Measurements from ENCODE around the gene S1PR3.

S1PR3 gene

DNA sequence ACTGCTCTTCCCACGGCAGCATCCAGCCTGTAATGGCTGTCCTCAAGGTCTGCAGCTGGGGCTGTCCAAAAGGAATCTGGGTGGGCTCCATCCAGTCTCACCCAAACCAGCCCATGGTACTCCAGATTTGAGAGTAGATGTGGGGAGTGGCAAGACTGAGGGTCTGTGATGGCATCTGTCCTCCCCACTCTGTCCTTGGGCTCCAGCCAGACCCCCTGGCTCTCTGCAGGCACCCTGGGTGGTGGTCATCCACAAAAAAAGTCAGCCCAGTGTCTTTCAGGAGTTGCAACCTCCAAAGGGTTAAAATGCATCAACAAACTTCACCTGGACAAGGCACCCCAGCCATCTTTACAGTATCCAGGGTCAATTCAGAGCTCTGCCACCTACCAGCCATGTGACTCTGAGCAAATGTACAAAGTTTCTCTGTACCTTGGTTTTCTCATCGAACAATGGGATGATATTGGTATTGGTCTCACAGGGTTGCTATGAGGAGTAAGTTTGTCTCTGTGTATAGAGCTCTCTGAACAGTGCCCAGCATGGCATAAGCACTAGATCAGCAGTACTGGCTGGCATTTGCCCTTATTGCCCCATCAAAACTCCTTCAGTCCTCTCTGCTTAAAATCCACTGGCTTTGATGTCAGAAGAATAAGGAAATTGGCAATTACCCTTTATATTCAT, 7.3 kb upstream of the S1PR3 start:
- TF ChIP-seq, protein P1, sequence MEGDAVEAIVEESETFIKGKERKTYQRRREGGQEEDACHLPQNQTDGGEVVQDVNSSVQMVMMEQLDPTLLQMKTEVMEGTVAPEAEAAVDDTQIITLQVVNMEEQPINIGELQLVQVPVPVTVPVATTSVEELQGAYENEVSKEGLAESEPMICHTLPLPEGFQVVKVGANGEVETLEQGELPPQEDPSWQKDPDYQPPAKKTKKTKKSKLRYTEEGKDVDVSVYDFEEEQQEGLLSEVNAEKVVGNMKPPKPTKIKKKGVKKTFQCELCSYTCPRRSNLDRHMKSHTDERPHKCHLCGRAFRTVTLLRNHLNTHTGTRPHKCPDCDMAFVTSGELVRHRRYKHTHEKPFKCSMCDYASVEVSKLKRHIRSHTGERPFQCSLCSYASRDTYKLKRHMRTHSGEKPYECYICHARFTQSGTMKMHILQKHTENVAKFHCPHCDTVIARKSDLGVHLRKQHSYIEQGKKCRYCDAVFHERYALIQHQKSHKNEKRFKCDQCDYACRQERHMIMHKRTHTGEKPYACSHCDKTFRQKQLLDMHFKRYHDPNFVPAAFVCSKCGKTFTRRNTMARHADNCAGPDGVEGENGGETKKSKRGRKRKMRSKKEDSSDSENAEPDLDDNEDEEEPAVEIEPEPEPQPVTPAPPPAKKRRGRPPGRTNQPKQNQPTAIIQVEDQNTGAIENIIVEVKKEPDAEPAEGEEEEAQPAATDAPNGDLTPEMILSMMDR (IDR thresholded peaks at IDR 0.05; ENCODE audit: low read length), result no peak
- TF ChIP-seq EZH2 (IDR thresholded peaks at IDR 0.05; ENCODE audit: borderline replicate concordance, low read length), result no peak
- no peak overlapping the region for H2AFZ ChIP-seq (ENCODE audit: low read length)
- no peaks in the 10 kb centered on the region for H3K9me2 ChIP-seq (ENCODE audit: low read depth, low read length)
- no peaks in the 10 kb centered on the region for H4K20me1 ChIP-seq (ENCODE audit: insufficient read depth, low read length)
- peaks cover 24% of the 10 kb centered on the region for H3K4me1 ChIP-seq (ENCODE audit: insufficient read depth, low read length, severe bottlenecking)
- no peak overlapping the region for H3K27ac ChIP-seq (ENCODE audit: low read depth, low read length, poor library complexity, severe bottlenecking)
- H3K4me2 ChIP-seq (ENCODE audit: low read length), result no peak overlapping the region
- H3K9ac ChIP-seq (ENCODE audit: low read length), result no peak overlapping the region
- no peak overlapping the region for H3K4me3 ChIP-seq (ENCODE audit: low read depth, low read length, poor library complexity, severe bottlenecking)
- no peaks in the 10 kb centered on the region for H3F3A ChIP-seq (ENCODE audit: insufficient read depth, low read length)
- no peaks in the 10 kb centered on the region for H3K79me2 ChIP-seq (ENCODE audit: insufficient read depth, low read length)
- no peaks in the 10 kb centered on the region for H3K27me3 ChIP-seq (ENCODE audit: insufficient read depth, low read length)
- peaks cover 12% of the 10 kb centered on the region; the same call in 1 of the 2 replicates for H3K9me3 ChIP-seq (ENCODE audit: low read length)
- 0 out of 2 replicates have a peak, but pooled peaks cover 3% of the 10 kb centered on the region for H3K36me3 ChIP-seq (ENCODE audit: insufficient read depth, low read length)

DNA sequence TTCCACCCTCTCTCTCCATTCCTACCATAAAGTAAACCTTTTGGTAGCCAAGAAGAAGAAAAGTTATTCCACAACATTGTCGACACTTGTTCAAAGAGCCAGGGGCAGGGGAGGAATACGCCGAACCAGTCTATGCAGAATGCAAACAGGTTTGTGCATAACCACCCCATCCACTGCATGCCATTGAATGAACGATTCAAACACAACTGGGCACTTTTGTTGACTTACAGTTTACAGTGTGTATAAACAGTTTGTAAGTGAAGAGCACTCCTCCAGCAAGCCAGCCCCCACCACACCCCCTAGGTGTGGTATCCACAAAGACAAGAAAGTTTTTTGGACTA, 6.8 kb upstream of the S1PR3 start:
- no peaks in the 10 kb centered on the region for H3K9me2 ChIP-seq (ENCODE audit: low read depth, low read length)
- H3K36me3 ChIP-seq (ENCODE audit: insufficient read depth, low read length), result 0 out of 2 replicates have a peak, but pooled peaks cover 3% of the 10 kb centered on the region
- no peak overlapping the region for H3K9ac ChIP-seq (ENCODE audit: low read length)
- no peaks in the 10 kb centered on the region for H4K20me1 ChIP-seq (ENCODE audit: insufficient read depth, low read length)
- H3K27ac ChIP-seq (ENCODE audit: low read depth, low read length, poor library complexity, severe bottlenecking), result no peak overlapping the region
- peaks cover 29% of the 10 kb centered on the region for H3K4me1 ChIP-seq (ENCODE audit: insufficient read depth, low read length, severe bottlenecking)
- no peaks in the 10 kb centered on the region for H3K27me3 ChIP-seq (ENCODE audit: insufficient read depth, low read length)
- no peak overlapping the region for H2AFZ ChIP-seq (ENCODE audit: low read length)
- no peaks in the 10 kb centered on the region for H3F3A ChIP-seq (ENCODE audit: insufficient read depth, low read length)
- TF ChIP-seq, protein P1 (IDR thresholded peaks at IDR 0.05; ENCODE audit: low read length), result no peak
- no peak for TF ChIP-seq EZH2 (IDR thresholded peaks at IDR 0.05; ENCODE audit: borderline replicate concordance, low read length)
- H3K4me2 ChIP-seq (ENCODE audit: low read length), result no peak overlapping the region
- peaks cover 12% of the 10 kb centered on the region; the same call in 1 of the 2 replicates for H3K9me3 ChIP-seq (ENCODE audit: low read length)
- H3K79me2 ChIP-seq (ENCODE audit: insufficient read depth, low read length), result no peaks in the 10 kb centered on the region
- H3K4me3 ChIP-seq (ENCODE audit: low read depth, low read length, poor library complexity, severe bottlenecking), result no peak overlapping the region

DNA sequence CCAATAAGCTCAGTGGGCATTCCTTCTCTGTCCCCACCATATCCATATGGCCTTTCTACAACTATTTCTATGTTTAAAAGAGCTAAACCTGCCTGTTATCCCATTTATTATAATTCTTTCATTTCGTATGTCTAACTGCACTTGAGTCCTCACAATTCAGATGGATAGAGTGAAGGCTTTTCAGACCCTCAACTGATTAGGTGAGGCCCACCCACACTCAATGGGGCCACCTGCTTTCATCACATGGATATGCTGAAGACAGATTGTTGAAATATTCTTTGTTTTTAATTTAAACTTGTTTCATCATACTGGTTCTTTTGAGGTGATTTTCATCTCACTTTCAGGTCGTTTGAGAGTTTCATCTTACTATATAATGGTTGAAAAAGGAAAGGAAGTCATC, 5.7 kb upstream of the S1PR3 start:
- no peak overlapping the region for H3K9ac ChIP-seq (ENCODE audit: low read length)
- TF ChIP-seq, protein P1 (IDR thresholded peaks at IDR 0.05; ENCODE audit: low read length), result no peak
- no peak for TF ChIP-seq EZH2 (IDR thresholded peaks at IDR 0.05; ENCODE audit: borderline replicate concordance, low read length)

More for the DNA sequence above, 5.7 kb upstream of the S1PR3 start:
- Histone ChIP-seq H4K20me1 (ENCODE audit: insufficient read depth, low read length) (no peaks in the 10 kb centered on the region), H3K4me3 (ENCODE audit: low read depth, low read length, poor library complexity, severe bottlenecking) (no peak overlapping the region), H3F3A (ENCODE audit: insufficient read depth, low read length) (no peaks in the 10 kb centered on the region), H3K9me3 (ENCODE audit: low read length) (peaks cover 12% of the 10 kb centered on the region; the same call in 1 of the 2 replicates), H3K27me3 (ENCODE audit: insufficient read depth, low read length) (no peaks in the 10 kb centered on the region), H3K4me1 (ENCODE audit: insufficient read depth, low read length, severe bottlenecking) (peaks cover 34% of the 10 kb centered on the region), H3K27ac (ENCODE audit: low read depth, low read length, poor library complexity, severe bottlenecking) (no peak overlapping the region), H3K9me2 (ENCODE audit: low read depth, low read length) (no peaks in the 10 kb centered on the region), H3K4me2 (ENCODE audit: low read length) (no peak overlapping the region), H3K36me3 (ENCODE audit: insufficient read depth, low read length) (0 out of 2 replicates have a peak, but pooled peaks cover 3% of the 10 kb centered on the region), H2AFZ (ENCODE audit: low read length) (no peak overlapping the region), H3K79me2 (ENCODE audit: insufficient read depth, low read length) (no peaks in the 10 kb centered on the region)

All from OCI-LY1 (cell line).